NB4 (cell line): Measurements from ENCODE around the gene RADIL.

Experiments
- DNase-seq: peaks from one replicate; pipeline ENCODE4 v3.0.0; 2010; ENCODE audit warnings: low read depth
- H3K4me3 ChIP-seq: one replicate; pipeline ENCODE4 v1.5.1; 2011; ENCODE audit warnings: mild to moderate bottlenecking, low read depth, low read length, moderate library complexity
- CTCF ChIP-seq: IDR thresholded peaks from one replicate; pipeline ENCODE4 v1.5.1; 2012; ENCODE audit warnings: low read depth, low read length
- MAX ChIP-seq: IDR thresholded peaks from 2 replicates; pipeline ENCODE4 v1.6.1; 2011; ENCODE audit warnings: low read depth, low read length
- MYC ChIP-seq: IDR thresholded peaks from 2 replicates; pipeline ENCODE4 v1.6.1; 2011; ENCODE audit warnings: low read depth, low read length
- POLR2A ChIP-seq: IDR thresholded peaks from 2 replicates; pipeline ENCODE4 v1.6.1; 2011; ENCODE audit warnings: mild to moderate bottlenecking; ENCODE audit not compliant: insufficient read length; ENCODE audit errors: extremely low read depth

Gene RADIL

GRCh38 chr7:4832711-4833110, 50.8 kb downstream of the RADIL start:
- H3K4me3 ChIP-seq: no peak overlapping the region
- TF ChIP-seq POLR2A: no peak
- TF ChIP-seq CTCF: no peak
- TF ChIP-seq MYC: no peak
- no peak for TF ChIP-seq MAX
- DNase-seq: no peak

- no peak for TF ChIP-seq POLR2A
- TF ChIP-seq CTCF: no peak
- TF ChIP-seq MYC: no peak
- TF ChIP-seq MAX: no peak
- DNase-seq: no peak
Observed at GRCh38 chr7:4831723-4832495, 51.6 kb downstream of the RADIL start.

GRCh38 chr7:4830176-4830575, 53.3 kb downstream of the RADIL start:
- H3K4me3 ChIP-seq: no peak overlapping the region
- DNase-seq: peak; percentile 89
- TF ChIP-seq POLR2A: no peak
- TF ChIP-seq CTCF: peak; percentile 100
- TF ChIP-seq MYC: no peak
- TF ChIP-seq MAX: peak; percentile 76

More at GRCh38 chr7:4831723-4832495, 51.6 kb downstream of the RADIL start:
- H3K4me3 ChIP-seq: no peak overlapping the region

- no peak for TF ChIP-seq CTCF
- no peak for TF ChIP-seq MYC
- no peak for TF ChIP-seq MAX
- no peak for TF ChIP-seq POLR2A
- H3K4me3 ChIP-seq: no peak overlapping the region
- DNase-seq: no peak
Observed at GRCh38 chr7:4828720-4829383, 54.7 kb downstream of the RADIL start.

- no peak overlapping the region for H3K4me3 ChIP-seq
- TF ChIP-seq MAX: no peak
- TF ChIP-seq MYC: no peak
- no peak for TF ChIP-seq CTCF
- no peak for TF ChIP-seq POLR2A
- no peak for DNase-seq
Observed at GRCh38 chr7:4825081-4825480, 58.4 kb downstream of the RADIL start.
